ENCODE data around the gene GAST. TPM values are rescaled to one million over a fixed set of nuclear protein-coding genes. Genes with fewer than 3 reads are reported as not detected.
A peak's percentile ranks its signal among the peaks of the same experiment; 100 is the strongest.
"Not testable (repeated sequence)": the region's sequence is repeated elsewhere in the genome, so short reads cannot be mapped to it uniquely, and the experiment has no call there.

GAST gene
- total RNA-seq, 2 donors from 2014 or later: not detected

GRCh38 chr17:41688641-41689496, 23.3 kb upstream of the GAST start, which contains the start of gene EIF1:
Gene EIF1, plus strand, starts transcription at chr17:41688885. Its CDS starts 154 bp downstream, at chr17:41689039.
- Mint-ChIP-seq H3K4me1 (peaks cover 33% of the 10 kb centered on the region), H3K27ac (peak within 1 kb of the TSS; percentile 100), H3K36me3 (ENCODE audit: low read depth) (peaks cover 10% of the 10 kb centered on the region), H3K4me3 (peak within 1 kb of the TSS; percentile 95), H3K27me3 (peaks cover 4% of the 10 kb centered on the region)
- ATAC-seq: peak; percentile 79
- peak; percentile 96 to 99 (median 99) for DNase-seq
- H3K9me3 ChIP-seq (ENCODE audit: control insufficient read depth, low read length, poor library complexity, severe bottlenecking): no peaks in the 10 kb centered on the region

DNA sequence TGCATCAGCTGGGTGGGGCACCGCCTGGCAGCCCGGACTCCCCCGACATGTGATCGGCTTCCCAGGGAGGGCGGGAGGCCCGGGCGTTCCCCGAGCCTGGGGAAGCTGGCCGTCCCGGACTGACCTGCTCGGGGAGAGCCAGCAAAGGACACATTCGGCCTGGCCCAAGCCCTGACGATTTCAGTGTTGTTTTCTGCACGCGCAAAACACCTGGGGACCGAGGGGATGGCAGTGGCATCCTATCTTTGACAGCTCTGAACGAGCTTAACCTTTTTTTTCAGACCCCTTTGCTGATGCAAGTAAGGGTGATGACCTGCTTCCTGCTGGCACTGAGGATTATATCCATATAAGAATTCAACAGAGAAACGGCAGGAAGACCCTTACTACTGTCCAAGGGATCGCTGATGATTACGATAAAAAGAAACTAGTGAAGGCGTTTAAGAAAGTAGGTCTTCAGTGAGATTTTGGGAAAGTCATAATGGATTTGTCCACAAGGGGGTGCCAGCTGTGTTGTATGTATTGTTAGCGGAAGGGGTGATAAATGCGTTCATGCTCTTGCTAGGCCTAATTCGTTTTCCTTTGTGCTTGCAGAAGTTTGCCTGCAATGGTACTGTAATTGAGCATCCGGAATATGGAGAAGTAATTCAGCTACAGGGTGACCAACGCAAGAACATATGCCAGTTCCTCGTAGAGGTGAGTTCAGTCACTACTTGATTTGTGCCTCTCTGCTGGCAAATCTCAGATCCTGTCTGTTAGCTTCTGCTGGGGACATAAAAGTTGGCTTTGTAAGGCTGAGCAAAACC, 22.4 kb upstream of the GAST start:
- Mint-ChIP-seq H3K27me3 (peaks cover 4% of the 10 kb centered on the region), H3K27ac (peak overlapping the region; percentile 100), H3K36me3 (ENCODE audit: low read depth) (peaks cover 10% of the 10 kb centered on the region), H3K4me3 (peak overlapping the region; percentile 95), H3K4me1 (peaks cover 34% of the 10 kb centered on the region)
- DNase-seq (peak in 1 of 3 donors; percentile 51), ATAC-seq (no peak)
- no peaks in the 10 kb centered on the region for H3K9me3 ChIP-seq (ENCODE audit: control insufficient read depth, low read length, poor library complexity, severe bottlenecking)

- Mint-ChIP-seq H3K4me3 (peak overlapping the region; percentile 95), H3K4me1 (peaks cover 34% of the 10 kb centered on the region), H3K36me3 (ENCODE audit: low read depth) (peaks cover 10% of the 10 kb centered on the region), H3K27ac (peak overlapping the region; percentile 100), H3K27me3 (peaks cover 4% of the 10 kb centered on the region)
- H3K9me3 ChIP-seq (ENCODE audit: control insufficient read depth, low read length, poor library complexity, severe bottlenecking): no peaks in the 10 kb centered on the region
- ATAC-seq: no peak
- no peak for DNase-seq
Measured at GRCh38 chr17:41690497-41690896, 21.6 kb upstream of the GAST start.

- Mint-ChIP-seq H3K27me3 (peaks cover 4% of the 10 kb centered on the region), H3K27ac (peak overlapping the region; percentile 100), H3K4me3 (peak overlapping the region; percentile 95), H3K4me1 (peaks cover 38% of the 10 kb centered on the region), H3K36me3 (ENCODE audit: low read depth) (peaks cover 10% of the 10 kb centered on the region)
- no peaks in the 10 kb centered on the region for H3K9me3 ChIP-seq (ENCODE audit: control insufficient read depth, low read length, poor library complexity, severe bottlenecking)
- DNase-seq (peak in 1 of 3 donors; percentile 21), ATAC-seq (no peak)
Measured at GRCh38 chr17:41691031-41691777, 20.9 kb upstream of the GAST start.

DNA sequence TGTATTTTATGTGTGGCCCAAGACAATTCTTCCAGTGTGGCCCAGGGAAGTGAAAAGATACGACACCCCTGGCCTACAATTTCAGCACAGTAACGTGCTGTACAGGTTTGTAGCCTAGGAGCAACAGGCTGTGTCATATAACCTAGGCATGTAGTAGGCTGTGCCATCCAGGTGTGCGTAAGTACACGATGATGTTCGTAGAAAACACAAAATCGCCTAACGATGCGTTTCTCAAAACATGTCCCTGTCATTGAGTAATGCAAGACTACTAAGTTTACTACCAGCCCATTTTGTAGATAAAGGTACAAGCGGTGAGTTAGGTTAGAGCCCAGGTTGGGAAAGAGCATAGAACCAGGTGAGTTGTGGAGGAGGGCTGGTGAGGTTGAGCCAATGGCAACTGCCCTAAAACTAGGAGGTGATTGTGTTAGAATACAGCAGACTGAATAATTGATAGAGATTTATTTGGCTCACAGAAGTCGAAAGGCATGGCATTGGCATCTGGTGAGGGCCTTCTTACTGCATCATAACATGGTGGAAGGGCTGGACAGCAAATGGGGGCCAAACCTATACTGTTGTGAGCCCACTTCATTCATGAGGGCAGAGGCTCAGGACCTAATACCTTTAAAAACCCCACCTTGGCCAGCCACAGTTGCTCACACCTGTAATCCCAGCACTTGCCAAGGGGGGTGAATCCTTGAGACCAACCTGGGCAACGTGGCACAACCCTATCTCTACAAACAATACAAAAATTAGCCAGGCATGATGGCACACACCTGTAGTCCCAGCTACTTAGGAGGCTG, 19.2 kb upstream of the GAST start:
- Mint-ChIP-seq H3K4me3 (peak overlapping the region; percentile 87), H3K27me3 (peaks cover 4% of the 10 kb centered on the region), H3K4me1 (peaks cover 39% of the 10 kb centered on the region), H3K36me3 (ENCODE audit: low read depth) (peaks cover 10% of the 10 kb centered on the region), H3K27ac (peak overlapping the region; percentile 100)
- DNase-seq (no peak), ATAC-seq (no peak)
- no peaks in the 10 kb centered on the region for H3K9me3 ChIP-seq (ENCODE audit: control insufficient read depth, low read length, poor library complexity, severe bottlenecking)

DNA sequence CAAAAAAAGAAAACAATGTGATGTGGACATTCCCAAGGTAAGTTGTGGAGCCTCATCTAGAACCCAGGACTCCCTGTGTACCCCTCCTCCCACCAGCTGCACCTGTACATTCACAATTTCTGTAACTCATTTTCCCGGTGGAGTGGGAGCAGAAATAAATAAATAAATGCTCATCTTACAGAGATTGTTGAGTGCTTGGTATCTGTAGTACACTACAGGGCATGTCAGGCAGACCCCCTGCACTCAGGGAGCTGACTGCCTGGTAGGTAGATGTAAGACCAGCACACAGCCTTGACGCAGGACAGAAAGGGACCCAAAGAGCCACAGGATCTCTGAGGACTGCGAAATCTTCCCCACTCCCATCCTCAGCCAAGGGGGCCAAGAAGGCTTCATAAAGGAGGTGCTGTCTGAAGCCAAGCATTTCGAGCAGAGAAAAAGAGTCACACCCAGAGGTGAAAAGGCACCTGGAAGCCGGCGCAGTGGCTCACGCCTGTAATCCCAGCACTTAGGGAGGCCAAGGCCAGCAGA, 16.9 kb upstream of the GAST start:
- H3K9me3 ChIP-seq (ENCODE audit: control insufficient read depth, low read length, poor library complexity, severe bottlenecking): no peaks in the 10 kb centered on the region
- Mint-ChIP-seq H3K36me3 (ENCODE audit: low read depth) (peaks cover 7% of the 10 kb centered on the region), H3K4me1 (peaks cover 28% of the 10 kb centered on the region), H3K4me3 (no peak overlapping the region), H3K27me3 (no peaks in the 10 kb centered on the region), H3K27ac (peak overlapping the region; percentile 100)
- ATAC-seq: no peak
- DNase-seq: no peak

- Mint-ChIP-seq H3K27me3 (no peaks in the 10 kb centered on the region), H3K36me3 (ENCODE audit: low read depth) (peaks cover 7% of the 10 kb centered on the region), H3K4me1 (peaks cover 27% of the 10 kb centered on the region), H3K27ac (peak overlapping the region; percentile 1), H3K4me3 (no peak overlapping the region)
- DNase-seq (peak; percentile 55 to 77 (median 64)), ATAC-seq (peak; percentile 26)
- H3K9me3 ChIP-seq (ENCODE audit: control insufficient read depth, low read length, poor library complexity, severe bottlenecking): no peaks in the 10 kb centered on the region
Measured at GRCh38 chr17:41695954-41696757, 16.0 kb upstream of the GAST start.

DNA sequence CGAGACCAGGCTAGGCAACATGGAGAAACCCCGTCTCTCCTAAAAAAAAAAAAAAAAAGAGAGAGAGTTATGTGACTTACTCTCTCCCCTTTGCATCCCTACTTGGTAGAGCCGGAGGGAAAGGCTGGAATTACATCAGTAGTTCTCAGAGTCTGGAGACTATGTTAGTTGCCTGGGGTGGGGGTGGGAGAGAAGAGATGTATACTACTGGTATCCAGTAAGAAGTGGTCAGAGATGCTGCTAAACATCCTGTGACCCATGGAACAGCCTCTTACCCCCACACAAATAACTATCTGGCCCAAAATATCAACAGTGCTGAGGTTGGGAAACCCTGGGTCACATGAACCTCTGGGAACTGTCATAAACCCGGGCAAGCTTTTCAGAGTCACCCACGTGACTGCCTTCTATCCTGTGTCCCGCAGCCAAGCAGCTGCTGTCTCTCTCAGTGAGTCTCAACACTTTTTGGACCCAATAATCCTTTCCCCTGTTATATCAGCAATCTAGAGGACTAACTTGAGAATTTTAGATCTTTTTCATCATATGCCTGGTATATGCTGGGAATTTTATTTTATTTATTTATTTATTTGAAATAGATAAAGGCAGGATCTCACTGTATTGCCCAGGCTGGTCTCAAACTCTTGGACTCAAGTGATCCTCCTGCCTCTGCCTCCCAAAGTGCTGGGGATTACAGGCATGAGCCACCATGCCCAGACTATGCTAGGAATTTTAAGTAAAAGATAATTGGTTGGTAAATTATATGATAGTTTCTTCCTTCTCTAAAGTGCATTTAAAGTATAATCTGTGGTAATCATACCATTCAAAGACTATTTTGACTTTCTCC, 14.8 kb upstream of the GAST start:
- no peak overlapping the region for H3K27ac Mint-ChIP-seq
- H3K4me1 Mint-ChIP-seq: peaks cover 21% of the 10 kb centered on the region
- DNase-seq: no peak
- no peaks in the 10 kb centered on the region for H3K9me3 ChIP-seq (ENCODE audit: control insufficient read depth, low read length, poor library complexity, severe bottlenecking)
- no peak overlapping the region for H3K4me3 Mint-ChIP-seq
- no peaks in the 10 kb centered on the region for H3K27me3 Mint-ChIP-seq
- no peak for ATAC-seq
- H3K36me3 Mint-ChIP-seq (ENCODE audit: low read depth): peaks cover 4% of the 10 kb centered on the region

DNA sequence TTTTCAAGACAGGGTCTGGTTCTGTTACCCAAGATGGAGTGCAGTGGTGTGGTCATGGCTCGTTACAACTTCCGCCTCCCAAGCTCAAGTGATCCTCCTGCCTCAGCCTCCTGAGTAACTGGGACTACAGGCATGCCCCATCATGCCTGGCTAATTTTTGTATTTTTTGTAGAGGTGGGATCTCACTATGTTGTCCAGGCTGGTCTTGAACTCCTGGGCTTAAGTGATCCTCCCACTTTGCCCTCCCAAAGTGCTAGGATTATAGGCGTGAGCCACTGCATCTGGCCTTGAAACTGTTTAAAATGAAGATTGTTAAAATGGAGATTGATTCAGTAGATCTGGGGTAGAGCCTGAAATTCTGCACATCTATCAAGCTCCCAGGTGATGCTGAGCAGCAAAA, 11.3 kb upstream of the GAST start:
- H3K9me3 ChIP-seq (ENCODE audit: control insufficient read depth, low read length, poor library complexity, severe bottlenecking); H3K27me3 Mint-ChIP-seq; H3K36me3 Mint-ChIP-seq (ENCODE audit: low read depth); DNase-seq; ATAC-seq: not testable (repeated sequence)
- peak overlapping the region; percentile 39 for H3K4me3 Mint-ChIP-seq
- peaks cover 14% of the 10 kb centered on the region for H3K4me1 Mint-ChIP-seq
- peak overlapping the region; percentile 6 for H3K27ac Mint-ChIP-seq

- Mint-ChIP-seq H3K4me3 (no peak overlapping the region), H3K36me3 (ENCODE audit: low read depth) (peaks cover 2% of the 10 kb centered on the region), H3K4me1 (peaks cover 9% of the 10 kb centered on the region), H3K27me3 (peaks cover 13% of the 10 kb centered on the region), H3K27ac (no peak overlapping the region)
- ATAC-seq (no peak), DNase-seq (no peak)
- H3K9me3 ChIP-seq (ENCODE audit: control insufficient read depth, low read length, poor library complexity, severe bottlenecking): no peaks in the 10 kb centered on the region
Measured at GRCh38 chr17:41702712-41703111, 9.4 kb upstream of the GAST start.
